Measurements from ENCODE around the gene CSNK2A1. TPM values are rescaled to one million over a fixed set of nuclear protein-coding genes. Genes with fewer than 3 reads are reported as not detected.

CSNK2A1 gene
- total and polyA plus RNA-seq, 12 donors = 18.9 to 192 (median 94.1) TPM

DNA sequence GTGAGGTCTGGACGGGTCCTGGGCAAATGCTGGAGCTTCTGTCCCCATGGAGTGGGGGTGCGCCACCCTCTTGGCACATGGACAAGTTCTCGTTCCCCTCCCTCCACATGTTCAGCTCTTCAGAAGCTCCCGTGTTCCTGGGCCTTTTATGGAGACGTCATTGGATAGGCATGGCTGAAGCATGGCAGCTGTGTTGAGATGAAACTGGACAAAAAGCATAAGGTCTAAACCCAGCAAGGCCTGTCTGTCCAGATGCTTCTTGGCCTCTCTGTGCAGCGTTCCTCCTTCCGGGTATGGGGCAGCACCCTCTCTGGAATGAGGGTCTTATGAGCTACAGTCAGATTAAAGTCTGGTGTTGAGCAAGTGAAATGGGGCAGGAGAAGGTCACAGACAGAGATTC is 108.0 kb downstream of the CSNK2A1 start:
- Histone ChIP-seq H3K36me3 (replicated peaks in 1 of 2) (peaks cover 0 to 72% of the 10 kb centered on the region in 2 donors), H3K27ac (peak overlapping the region in 2 of 5 donors; percentile 47 to 52), H3K27me3 (no peaks in the 10 kb centered on the region), H3K4me3 (no peak overlapping the region), H3K4me1 (replicated peaks in 1 of 2) (peaks cover 0 to 31% of the 10 kb centered on the region in 2 donors), H3K9me3 (replicated peaks in 1 of 3) (no peaks in the 10 kb centered on the region)
- TF ChIP-seq CTCF (IDR thresholded peaks at IDR 0.05) = no peak
- TF ChIP-seq POLR2A (IDR thresholded peaks at IDR 0.05) = no peak
- WGBS, 4 donors = 75 to 80% (median 78%) methylated on average over 5 to 7 of the region's 7 CpGs
- peak in 1 of 7 donors; percentile 45 for DNase-seq
- intact Hi-C loops (cut with DNase I) = loop anchor here (5.0 kb wide), 2 partner anchors 37 to 42 kb away; no protein-coding TSS in a partner anchor

DNA sequence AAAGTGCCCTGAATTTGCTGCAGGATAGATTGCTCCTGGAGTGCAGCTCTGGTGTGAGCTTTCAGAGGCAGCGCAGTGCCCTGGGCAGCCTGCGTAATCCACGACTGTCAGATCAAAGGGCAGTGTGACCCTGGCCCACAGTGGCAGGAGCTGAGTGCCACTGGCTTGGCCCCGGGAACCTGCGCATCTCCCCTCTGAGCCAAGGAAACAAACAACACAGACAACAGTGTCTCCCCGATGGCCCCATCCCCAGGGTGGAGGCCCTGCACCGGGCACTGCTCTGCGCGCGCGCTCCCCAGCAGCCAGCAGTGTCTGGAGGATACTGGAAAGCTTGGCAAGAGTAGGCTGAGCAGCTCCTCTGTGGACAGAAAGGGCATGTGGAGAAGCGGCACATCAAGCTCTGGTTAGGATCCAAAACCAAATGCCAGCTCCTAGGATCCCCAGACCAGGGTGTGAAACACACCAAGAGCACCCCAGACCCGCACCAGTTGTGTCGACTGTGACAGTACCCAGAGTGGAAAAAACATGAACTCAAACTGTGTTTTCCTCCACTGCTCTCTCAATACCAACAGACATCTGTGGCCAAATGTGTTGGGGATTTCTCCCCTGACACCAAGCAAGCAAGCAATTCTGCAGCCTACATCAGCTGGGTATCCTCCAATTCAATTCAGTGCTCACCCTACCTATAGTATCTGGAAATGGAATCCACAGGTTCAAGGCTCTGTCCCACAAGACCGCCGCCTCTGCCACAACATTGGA is 108.8 kb downstream of the CSNK2A1 start:
- WGBS, 4 donors = 45 to 57% (median 53%) methylated on average over 9 to 16 of the region's 16 CpGs
- no peaks in the 10 kb centered on the region for H3K9me3 ChIP-seq (replicated peaks in 1 of 3)
- H3K27me3 ChIP-seq = no peaks in the 10 kb centered on the region
- H3K4me3 ChIP-seq = no peak overlapping the region
- TF ChIP-seq CTCF (IDR thresholded peaks at IDR 0.05) = no peak
- TF ChIP-seq POLR2A (IDR thresholded peaks at IDR 0.05) = no peak
- intact Hi-C loops (cut with DNase I) = loop anchor here (5.0 kb wide), 3 partner anchors 37 to 73 kb away; no protein-coding TSS in a partner anchor
- peaks cover 0 to 72% of the 10 kb centered on the region in 2 donors for H3K36me3 ChIP-seq (replicated peaks in 1 of 2)
- peaks cover 0 to 36% of the 10 kb centered on the region in 2 donors for H3K4me1 ChIP-seq (replicated peaks in 1 of 2)
- peak overlapping the region in 2 of 5 donors; percentile 47 to 52 for H3K27ac ChIP-seq
- DNase-seq = peak in 6 of 7 donors; percentile 34 to 75 (median 68)

GRCh38 chr20:434221-434620 is 109.4 kb downstream of the CSNK2A1 start:
- Histone ChIP-seq H3K27ac (peak overlapping the region in 1 of 5 donors; percentile 47), H3K9me3 (replicated peaks in 1 of 3) (no peaks in the 10 kb centered on the region), H3K27me3 (no peaks in the 10 kb centered on the region), H3K36me3 (replicated peaks in 1 of 2) (peaks cover 0 to 72% of the 10 kb centered on the region in 2 donors), H3K4me1 (replicated peaks in 1 of 2) (peaks cover 0 to 36% of the 10 kb centered on the region in 2 donors), H3K4me3 (no peak overlapping the region)
- 70 to 76% (median 76%) methylated on average over 10 to 11 of the region's 11 CpGs for WGBS, 4 donors
- TF ChIP-seq POLR2A (IDR thresholded peaks at IDR 0.05) (no peak), CTCF (IDR thresholded peaks at IDR 0.05) (no peak)
- DNase-seq = no peak
- intact Hi-C loops (cut with DNase I) = loop anchor here in 1 of 2 donors (5.0 kb wide), 1 partner anchor 72 kb away; no protein-coding TSS in a partner anchor

DNA sequence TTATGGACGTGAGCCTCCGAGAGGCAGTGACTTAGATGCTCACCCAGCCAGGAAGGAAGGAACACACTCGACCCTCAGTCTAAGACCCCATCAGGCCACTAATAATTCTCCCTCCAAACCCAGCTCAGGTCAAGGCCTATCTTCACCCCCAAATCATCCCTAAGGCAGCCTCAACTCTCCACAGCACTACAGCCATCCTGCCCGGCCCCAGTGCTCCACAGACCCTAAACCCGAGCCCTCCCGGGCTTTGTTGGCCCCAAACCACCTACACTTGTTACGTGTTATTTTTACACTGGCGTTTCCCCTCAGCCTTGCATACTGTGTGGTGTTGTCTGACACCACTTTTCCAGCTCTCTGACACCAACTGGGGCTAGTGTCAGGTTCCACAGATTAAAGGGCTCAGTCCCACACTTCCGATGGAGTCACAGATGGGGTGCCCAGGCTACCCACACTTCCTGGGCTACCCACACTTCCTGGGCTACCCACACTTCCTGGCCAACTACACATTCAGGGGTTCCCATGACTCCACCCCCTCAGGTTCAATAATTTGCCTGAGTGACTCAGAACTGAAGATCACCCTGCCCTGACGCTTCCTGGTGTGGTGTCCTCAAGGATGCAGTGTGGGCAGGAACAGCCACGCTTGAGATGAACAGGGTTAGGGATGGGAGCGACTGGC is 110.2 kb downstream of the CSNK2A1 start:
- Histone ChIP-seq H3K27me3 (no peaks in the 10 kb centered on the region), H3K9me3 (replicated peaks in 1 of 3) (no peaks in the 10 kb centered on the region), H3K4me1 (replicated peaks in 1 of 2) (peaks cover 0 to 36% of the 10 kb centered on the region in 2 donors), H3K36me3 (replicated peaks in 1 of 2) (peaks cover 0 to 71% of the 10 kb centered on the region in 2 donors), H3K27ac (peak overlapping the region in 2 of 5 donors; percentile 5 to 63), H3K4me3 (no peak overlapping the region)
- 71 to 83% (median 76%) methylated on average over 9 to 12 of the region's 12 CpGs for WGBS, 4 donors
- intact Hi-C loops (cut with DNase I) = loop anchor here in 1 of 2 donors (5.0 kb wide), 1 partner anchor 71 kb away; no protein-coding TSS in a partner anchor
- TF ChIP-seq CTCF (IDR thresholded peaks at IDR 0.05) (no peak), POLR2A (IDR thresholded peaks at IDR 0.05) (no peak)
- DNase-seq = peak in 4 of 7 donors; percentile 28 to 55 (median 42)

Measured in adrenal gland (tissue), 12 donors.